Naive thymus-derived CD8-positive, alpha-beta T cell (primary cell): ENCODE measurements around the gene AP2A2. TPM values are rescaled to one million over a fixed set of nuclear protein-coding genes. Genes with fewer than 3 reads are reported as not detected.
"Not testable (repeated sequence)": the region's sequence is repeated elsewhere in the genome, so short reads cannot be mapped to it uniquely, and the experiment has no call there.

Experiments
- ATAC-seq, 2 donors: fragments of 150-1000 bp; cut with Tn5 transposase in 1 of 2; sonication (Bioruptor Pico), chemical (Tn5 transposase) in 1 of 2; 1 replicate in 1 of 2; 2 replicates in 1 of 2; pipeline ENCODE4 v1.10.0; 2021; ENCODE audit warnings: mild to moderate bottlenecking in 2 of 2, moderate library complexity in 2 of 2
- POLR2A ChIA-PET: fragments of 350-600 bp; sonication (Branson Sonifier 250); formaldehyde crosslinking; loops from one replicate; lab custom pipeline; 2021; ENCODE audit warnings: antibody characterized with exemption; lab: Charles Lee
- DNase-seq, 10 donors: peaks; one replicate each; pipeline versions ENCODE4 v3.0.0 to v3.0.0-alpha.2; 2020 to 2022
- H3K27ac Mint-ChIP-seq, 10 donors: one replicate each; pipeline ENCODE4 v1.8.0; 2020 to 2022; ENCODE audit warnings: mild to moderate bottlenecking in 10 of 10, mixed read lengths in 10 of 10, moderate library complexity in 4 of 10, inconsistent platforms in 1 of 10
- H3K27me3 Mint-ChIP-seq, 5 donors: one replicate each; pipeline ENCODE4 v1.8.0; 2021 to 2022; ENCODE audit warnings: mixed read lengths in 5 of 5
- H3K36me3 Mint-ChIP-seq, 3 donors: one replicate each; pipeline ENCODE4 v1.8.0; 2020 to 2022; ENCODE audit warnings: mixed read lengths in 3 of 3, mild to moderate bottlenecking in 2 of 3, inconsistent platforms in 1 of 3
- H3K4me1 Mint-ChIP-seq, 4 donors: one replicate each; pipeline ENCODE4 v1.8.0; 2021 to 2022; ENCODE audit warnings: mixed read lengths in 4 of 4
- H3K4me3 Mint-ChIP-seq, 10 donors: one replicate each; pipeline ENCODE4 v1.8.0; 2020 to 2022; ENCODE audit warnings: mild to moderate bottlenecking in 10 of 10, mixed read lengths in 10 of 10, moderate library complexity in 6 of 10, inconsistent platforms in 1 of 10
- H3K9me3 Mint-ChIP-seq, 9 donors: one replicate each; pipeline ENCODE4 v1.8.0; 2020 to 2022; ENCODE audit warnings: mixed read lengths in 9 of 9, mild to moderate bottlenecking in 3 of 9, inconsistent platforms in 1 of 9, moderate library complexity in 1 of 9
- polyA plus RNA-seq, 3 donors: library from polyadenylated mRNA; unstranded; fragments of 300-500 nt; fragmentation: Illumina TruSeq; gene quantifications; one replicate each; pipeline ENCODE4 v1.2.3, GENCODE V29; 2021
- total RNA-seq, 8 experiments: library from RNA in 2 of 8; stranded (reverse) in 2 of 8; gene quantifications; one replicate each; pipeline ENCODE4 v1.2.3 and lab custom pipeline; 2021 to 2026

Gene AP2A2
- total and polyA plus RNA-seq, 5 experiments from 2014 or later, result 8.2 to 80.8 (median 13.9) TPM

GRCh38 chr11:961310-961920 is 35.7 kb downstream of the AP2A2 start:
- Mint-ChIP-seq H3K36me3 (peaks cover 0 to 68% (median 5%) of the 10 kb centered on the region in 3 donors), H3K27ac (peak overlapping the region in 2 of 10 donors; percentile 75 to 78), H3K4me1 (peaks cover 13 to 42% (median 27%) of the 10 kb centered on the region in 4 donors), H3K4me3 (peak overlapping the region in 2 of 10 donors; percentile 26 to 56)
- H3K9me3 Mint-ChIP-seq, POLR2A ChIA-PET, DNase-seq, ATAC-seq, H3K27me3 Mint-ChIP-seq: not testable (repeated sequence)

GRCh38 chr11:961921-962320 is 36.3 kb downstream of the AP2A2 start:
- POLR2A ChIA-PET, result interaction anchor here (0.8 kb wide), 1 partner anchor 29 kb away, joined by 5 read pairs; no protein-coding TSS in a partner anchor
- peaks cover 0 to 67% (median 5%) of the 10 kb centered on the region in 3 donors for H3K36me3 Mint-ChIP-seq
- H3K27me3 Mint-ChIP-seq, result no peaks in the 10 kb centered on the region
- peak in 1 of 10 donors; percentile 51 for DNase-seq
- H3K9me3 Mint-ChIP-seq, result no peaks in the 10 kb centered on the region
- peak overlapping the region in 2 of 10 donors; percentile 16 to 56 for H3K4me3 Mint-ChIP-seq
- peak overlapping the region in 5 of 10 donors; percentile 48 to 78 (median 65) for H3K27ac Mint-ChIP-seq
- ATAC-seq, result peak in 1 of 2 donors; percentile 33
- H3K4me1 Mint-ChIP-seq, result peaks cover 14 to 40% (median 29%) of the 10 kb centered on the region in 4 donors

GRCh38 chr11:962688-963087 is 37.0 kb downstream of the AP2A2 start:
- POLR2A ChIA-PET, result interaction anchor here (0.8 kb wide), 1 partner anchor 29 kb away, joined by 5 read pairs; no protein-coding TSS in a partner anchor
- peaks cover 0 to 63% (median 5%) of the 10 kb centered on the region in 3 donors for H3K36me3 Mint-ChIP-seq
- peaks cover 13 to 34% (median 28%) of the 10 kb centered on the region in 4 donors for H3K4me1 Mint-ChIP-seq
- H3K27ac Mint-ChIP-seq, result peak overlapping the region in 4 of 10 donors; percentile 23 to 65 (median 47)
- no peaks in the 10 kb centered on the region for H3K9me3 Mint-ChIP-seq
- peak in 1 of 10 donors; percentile 46 for DNase-seq
- H3K4me3 Mint-ChIP-seq, result no peak overlapping the region
- ATAC-seq, result no peak
- H3K27me3 Mint-ChIP-seq, result no peaks in the 10 kb centered on the region

GRCh38 chr11:963852-964251 is 38.2 kb downstream of the AP2A2 start:
- DNase-seq (peak in 1 of 10 donors; percentile 59), ATAC-seq (no peak)
- Mint-ChIP-seq H3K4me3 (no peak overlapping the region), H3K4me1 (peaks cover 10 to 32% (median 27%) of the 10 kb centered on the region in 4 donors), H3K27ac (peak overlapping the region in 1 of 10 donors; percentile 8), H3K27me3 (no peaks in the 10 kb centered on the region), H3K36me3 (peaks cover 0 to 56% (median 3%) of the 10 kb centered on the region in 3 donors), H3K9me3 (no peaks in the 10 kb centered on the region)
- POLR2A ChIA-PET, result no interaction called here

GRCh38 chr11:965206-965775 is 39.6 kb downstream of the AP2A2 start:
- POLR2A ChIA-PET, result no interaction called here
- Mint-ChIP-seq H3K9me3 (no peaks in the 10 kb centered on the region), H3K36me3 (peaks cover 0 to 42% (median 3%) of the 10 kb centered on the region in 3 donors), H3K4me1 (peaks cover 14 to 43% (median 37%) of the 10 kb centered on the region in 4 donors), H3K27me3 (no peaks in the 10 kb centered on the region), H3K27ac (peak overlapping the region in 2 of 10 donors; percentile 54 to 61), H3K4me3 (peak overlapping the region in 1 of 10 donors; percentile 49)
- DNase-seq (peak in 1 of 10 donors; percentile 49), ATAC-seq (peak; percentile 42 to 44)

- no peaks in the 10 kb centered on the region for H3K27me3 Mint-ChIP-seq
- POLR2A ChIA-PET, result no interaction called here
- ATAC-seq (no peak), DNase-seq (no peak)
- H3K9me3 Mint-ChIP-seq, result no peaks in the 10 kb centered on the region
- H3K4me3 Mint-ChIP-seq, result peak overlapping the region in 1 of 10 donors; percentile 24
- H3K27ac Mint-ChIP-seq, result no peak overlapping the region
- H3K4me1 Mint-ChIP-seq, result peaks cover 26 to 59% (median 51%) of the 10 kb centered on the region in 4 donors
- peaks cover 0 to 37% (median 5%) of the 10 kb centered on the region in 3 donors for H3K36me3 Mint-ChIP-seq
Observed at GRCh38 chr11:967995-968751, 42.5 kb downstream of the AP2A2 start.

GRCh38 chr11:968822-969221 is 43.2 kb downstream of the AP2A2 start:
- DNase-seq, result no peak
- H3K36me3 Mint-ChIP-seq, result peaks cover 0 to 37% (median 3%) of the 10 kb centered on the region in 3 donors
- peaks cover 30 to 61% (median 53%) of the 10 kb centered on the region in 4 donors for H3K4me1 Mint-ChIP-seq
- no peaks in the 10 kb centered on the region for H3K27me3 Mint-ChIP-seq
- peak overlapping the region in 1 of 10 donors; percentile 52 for H3K27ac Mint-ChIP-seq
- no peak for ATAC-seq
- no peaks in the 10 kb centered on the region for H3K9me3 Mint-ChIP-seq
- POLR2A ChIA-PET, result no interaction called here
- peak overlapping the region in 2 of 10 donors; percentile 13 to 15 for H3K4me3 Mint-ChIP-seq

- H3K9me3 Mint-ChIP-seq, result no peaks in the 10 kb centered on the region
- POLR2A ChIA-PET, result no interaction called here
- peaks cover 0 to 37% (median 2%) of the 10 kb centered on the region in 3 donors for H3K36me3 Mint-ChIP-seq
- peak overlapping the region; percentile 32 to 93 (median 67) for H3K27ac Mint-ChIP-seq
- H3K4me1 Mint-ChIP-seq, result peaks cover 30 to 57% (median 50%) of the 10 kb centered on the region in 4 donors
- DNase-seq (no peak), ATAC-seq (peak in 1 of 2 donors; percentile 14)
- H3K27me3 Mint-ChIP-seq, result no peaks in the 10 kb centered on the region
- peak overlapping the region; percentile 12 to 73 (median 48) for H3K4me3 Mint-ChIP-seq
Observed at GRCh38 chr11:969651-970205, 44.1 kb downstream of the AP2A2 start.

- peak overlapping the region; percentile 12 to 73 (median 48) for H3K4me3 Mint-ChIP-seq
- H3K9me3 Mint-ChIP-seq, result no peaks in the 10 kb centered on the region
- POLR2A ChIA-PET, result no interaction called here
- peak overlapping the region; percentile 45 to 93 (median 81) for H3K27ac Mint-ChIP-seq
- no peaks in the 10 kb centered on the region for H3K27me3 Mint-ChIP-seq
- DNase-seq (peak in 5 of 10 donors; percentile 9 to 34 (median 26)), ATAC-seq (peak; percentile 33 to 86)
- H3K4me1 Mint-ChIP-seq, result peaks cover 29 to 58% (median 47%) of the 10 kb centered on the region in 4 donors
- peaks cover 0 to 37% (median 5%) of the 10 kb centered on the region in 3 donors for H3K36me3 Mint-ChIP-seq
Observed at GRCh38 chr11:970319-970871, 44.7 kb downstream of the AP2A2 start.

GRCh38 chr11:971092-971690 is 45.5 kb downstream of the AP2A2 start:
- H3K9me3 Mint-ChIP-seq, result no peaks in the 10 kb centered on the region
- no peak for DNase-seq
- ATAC-seq, result no peak
- peaks cover 0 to 41% (median 5%) of the 10 kb centered on the region in 3 donors for H3K36me3 Mint-ChIP-seq
- H3K27ac Mint-ChIP-seq, result peak overlapping the region in 9 of 10 donors; percentile 50 to 93 (median 81)
- peaks cover 33 to 57% (median 47%) of the 10 kb centered on the region in 4 donors for H3K4me1 Mint-ChIP-seq
- no peaks in the 10 kb centered on the region for H3K27me3 Mint-ChIP-seq
- POLR2A ChIA-PET, result no interaction called here
- H3K4me3 Mint-ChIP-seq, result peak overlapping the region in 7 of 10 donors; percentile 29 to 73 (median 58)

GRCh38 chr11:971731-972365 is 46.2 kb downstream of the AP2A2 start:
- H3K36me3 Mint-ChIP-seq, result peaks cover 0 to 39% (median 5%) of the 10 kb centered on the region in 3 donors
- peak overlapping the region in 1 of 10 donors; percentile 42 for H3K4me3 Mint-ChIP-seq
- peak overlapping the region in 4 of 10 donors; percentile 22 to 93 (median 64) for H3K27ac Mint-ChIP-seq
- H3K9me3 Mint-ChIP-seq, result no peaks in the 10 kb centered on the region
- ATAC-seq, result no peak
- no peaks in the 10 kb centered on the region for H3K27me3 Mint-ChIP-seq
- POLR2A ChIA-PET, result no interaction called here
- peaks cover 31 to 55% (median 48%) of the 10 kb centered on the region in 4 donors for H3K4me1 Mint-ChIP-seq
- DNase-seq, result no peak
